Gastrocnemius medialis (tissue), 4 donors: Measurements from ENCODE around the gene CTSA.

Experiments used
- POLR2A ChIP-seq, 2 donors: fragments of 450-650 bp; IDR thresholded peaks; one replicate each; pipeline ENCODE4 v1.6.1; 2017; ENCODE audit warnings: antibody characterized with exemption in 2 of 2, mild to moderate bottlenecking in 2 of 2, moderate library complexity in 2 of 2
- TF ChIP-seq, protein P1 (sequence below), 5 experiments: fragments of 450-650 bp in 3 of 5; fragments of 200-600 bp in 2 of 5; sonication (generic) in 2 of 5; IDR thresholded peaks in 4 of 5; conservative IDR thresholded peaks in 1 of 5; 1 replicate in 4 of 5; 2 replicates in 1 of 5; pipeline ENCODE4 v1.5.1; 2016 to 2019; ENCODE audit warnings: antibody characterized with exemption in 5 of 5, mild to moderate bottlenecking in 3 of 5, moderate library complexity in 3 of 5

DNA sequence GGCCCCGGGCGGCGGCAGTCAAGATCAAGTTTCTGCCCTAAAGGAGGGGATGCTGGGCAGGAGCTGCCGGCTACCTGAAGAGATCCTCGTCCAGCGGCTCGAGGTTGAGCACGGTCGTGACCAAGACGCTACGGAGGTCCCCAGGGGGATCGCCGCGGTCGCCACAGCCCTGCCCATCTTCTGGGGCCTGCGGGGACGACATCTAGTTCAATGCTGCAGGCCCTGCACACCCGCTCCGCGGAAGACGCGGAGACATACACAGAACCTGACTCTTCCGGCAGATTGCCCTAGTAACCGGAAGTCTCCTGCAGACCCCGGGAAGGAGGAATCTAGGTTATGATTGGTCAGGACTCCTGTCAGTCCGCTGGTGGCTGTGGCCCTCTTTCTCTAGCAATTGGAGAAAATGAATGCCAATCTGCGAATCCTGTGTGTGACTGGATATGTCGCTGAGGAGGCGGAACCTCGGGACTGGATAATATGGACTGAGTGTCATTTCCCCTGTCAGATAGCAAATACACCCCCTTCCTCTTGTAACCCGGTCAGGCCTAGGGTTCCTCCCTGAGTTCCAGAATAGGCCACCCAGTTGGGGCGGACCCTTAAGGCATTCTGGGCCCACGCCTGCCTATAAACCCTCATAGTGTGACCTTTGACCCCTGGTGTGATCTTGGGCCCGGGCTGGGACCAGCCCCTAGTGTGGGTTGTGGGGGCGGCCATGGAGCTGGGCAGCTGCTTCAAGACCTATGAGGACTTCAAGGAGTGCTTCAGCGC, 33.8 kb upstream of the CTSA start, which contains the start of the genes ACOT8 and ZSWIM3:
- TF ChIP-seq, protein P1, sequence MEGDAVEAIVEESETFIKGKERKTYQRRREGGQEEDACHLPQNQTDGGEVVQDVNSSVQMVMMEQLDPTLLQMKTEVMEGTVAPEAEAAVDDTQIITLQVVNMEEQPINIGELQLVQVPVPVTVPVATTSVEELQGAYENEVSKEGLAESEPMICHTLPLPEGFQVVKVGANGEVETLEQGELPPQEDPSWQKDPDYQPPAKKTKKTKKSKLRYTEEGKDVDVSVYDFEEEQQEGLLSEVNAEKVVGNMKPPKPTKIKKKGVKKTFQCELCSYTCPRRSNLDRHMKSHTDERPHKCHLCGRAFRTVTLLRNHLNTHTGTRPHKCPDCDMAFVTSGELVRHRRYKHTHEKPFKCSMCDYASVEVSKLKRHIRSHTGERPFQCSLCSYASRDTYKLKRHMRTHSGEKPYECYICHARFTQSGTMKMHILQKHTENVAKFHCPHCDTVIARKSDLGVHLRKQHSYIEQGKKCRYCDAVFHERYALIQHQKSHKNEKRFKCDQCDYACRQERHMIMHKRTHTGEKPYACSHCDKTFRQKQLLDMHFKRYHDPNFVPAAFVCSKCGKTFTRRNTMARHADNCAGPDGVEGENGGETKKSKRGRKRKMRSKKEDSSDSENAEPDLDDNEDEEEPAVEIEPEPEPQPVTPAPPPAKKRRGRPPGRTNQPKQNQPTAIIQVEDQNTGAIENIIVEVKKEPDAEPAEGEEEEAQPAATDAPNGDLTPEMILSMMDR (IDR thresholded peaks at IDR 0.05 in 4 of 5, conservative IDR thresholded peaks at IDR 0.05 in 1 of 5), result no peak
- TF ChIP-seq POLR2A (IDR thresholded peaks at IDR 0.05), result peak; percentile 69 to 76
